HG03060 (cell line): ENCODE measurements around the gene PRCC.

Experiments used
- ATAC-seq: cut with Tn5 transposase; IDR thresholded peaks from one replicate; pipeline ENCODE4 v1.9.1; 2021; ENCODE audit warnings: low read depth, moderate number of reproducible peaks; ENCODE audit not compliant: unreplicated experiment

PRCC gene

GRCh38 chr1:156811168-156811567 lies 43.8 kb downstream of the PRCC start:
- ATAC-seq: no peak

GRCh38 chr1:156812293-156812990 lies 45.1 kb downstream of the PRCC start:
- no peak for ATAC-seq

GRCh38 chr1:156813298-156813697 lies 46.0 kb downstream of the PRCC start:
- ATAC-seq: no peak

- ATAC-seq: no peak
Measured at GRCh38 chr1:156813750-156814570, 46.6 kb downstream of the PRCC start.

- no peak for ATAC-seq
Measured at GRCh38 chr1:156814571-156815260, 47.4 kb downstream of the PRCC start.

GRCh38 chr1:156815307-156815826 lies 48.0 kb downstream of the PRCC start:
- ATAC-seq: no peak

GRCh38 chr1:156815961-156816422 lies 48.7 kb downstream of the PRCC start:
- no peak for ATAC-seq

GRCh38 chr1:156816561-156817328 lies 49.4 kb downstream of the PRCC start, which contains the start of gene SH2D2A:
Gene SH2D2A, minus strand, starts transcription at chr1:156816848. Its CDS starts 140 bp downstream, at chr1:156816708.
- no peak for ATAC-seq

GRCh38 chr1:156821801-156822200 lies 54.5 kb downstream of the PRCC start:
- ATAC-seq: no peak

- ATAC-seq: no peak
Measured at GRCh38 chr1:156822680-156823079, 55.3 kb downstream of the PRCC start.

- ATAC-seq: no peak
Measured at GRCh38 chr1:156823210-156823790, 56.0 kb downstream of the PRCC start.

- ATAC-seq: no peak
Measured at GRCh38 chr1:156826630-156827029, 59.3 kb downstream of the PRCC start.

GRCh38 chr1:156828400-156829124 lies 61.2 kb downstream of the PRCC start:
- ATAC-seq: no peak

- no peak for ATAC-seq
Measured at GRCh38 chr1:156832434-156832833, 65.1 kb downstream of the PRCC start.

GRCh38 chr1:156833603-156834002 lies 66.3 kb downstream of the PRCC start:
- ATAC-seq: no peak

- ATAC-seq: no peak
Measured at GRCh38 chr1:156834322-156834721, 67.0 kb downstream of the PRCC start.

GRCh38 chr1:156836041-156836654 lies 68.8 kb downstream of the PRCC start:
- ATAC-seq: no peak

- no peak for ATAC-seq
Measured at GRCh38 chr1:156836892-156837291, 69.6 kb downstream of the PRCC start.

GRCh38 chr1:156838972-156839371 lies 71.6 kb downstream of the PRCC start:
- no peak for ATAC-seq
